Right lobe of liver (tissue), 4 donors: ENCODE results near the gene ATXN1.

Source experiments
- POLR2A ChIP-seq: fragments of 450-650 bp; IDR thresholded peaks from one replicate; pipeline ENCODE4 v1.6.1; 2017; ENCODE audit warnings: antibody characterized with exemption, mild to moderate bottlenecking
- TF ChIP-seq, protein P1 (sequence below), 4 donors: fragments of 200-600 bp in 3 of 4; fragments of 450-650 bp in 1 of 4; IDR thresholded peaks; one replicate each; pipeline versions ENCODE4 v1.5.1 to v1.8.0; 2016 to 2022; ENCODE audit warnings: antibody characterized with exemption in 4 of 4, mild to moderate bottlenecking in 2 of 4
- donor health status: DM: no; HTN: no; CAD: no.
- donor health status: DM: no; HTN: no; CAD: no.
- donor health status: DM: no; HTN: yes; CAD: no.

DNA sequence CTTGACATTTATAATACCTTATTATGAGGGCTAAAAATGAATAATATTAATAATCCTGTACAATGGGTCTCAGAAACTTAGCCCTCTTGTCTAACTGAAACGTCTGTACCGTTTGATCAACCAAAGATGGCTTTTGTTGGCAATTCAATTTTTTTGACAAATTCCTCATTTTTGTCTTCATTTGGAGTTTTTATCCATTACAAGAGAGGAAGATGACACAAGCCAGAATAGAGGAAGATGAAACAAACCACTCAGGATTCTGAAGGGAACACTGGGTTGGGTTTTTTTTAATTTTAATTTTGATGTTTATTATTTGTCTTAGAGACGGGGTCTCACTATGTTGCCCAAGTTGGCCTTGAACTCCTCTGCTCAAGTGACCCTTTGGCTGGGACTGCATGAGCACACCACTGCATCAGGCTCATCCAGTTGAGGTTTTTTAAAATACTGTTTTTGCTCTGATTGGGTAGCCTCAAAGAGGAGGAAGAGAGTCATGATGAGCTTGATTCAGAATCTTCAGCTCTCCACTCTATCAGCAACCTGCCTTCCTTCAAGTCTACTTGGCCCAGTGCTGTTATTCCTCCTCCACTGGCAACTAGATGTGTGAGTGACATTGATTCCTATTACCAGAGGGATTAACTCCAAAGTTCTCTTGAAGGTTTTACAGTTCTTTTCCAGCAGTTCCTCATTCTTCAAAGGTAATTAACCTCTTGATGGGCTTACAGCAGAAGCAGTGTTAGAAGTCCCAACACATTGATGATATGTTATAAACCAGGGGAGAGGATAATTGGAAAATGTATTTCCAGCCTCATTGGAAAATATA is 71.3 kb downstream of the ATXN1 start:
- TF ChIP-seq, protein P1, sequence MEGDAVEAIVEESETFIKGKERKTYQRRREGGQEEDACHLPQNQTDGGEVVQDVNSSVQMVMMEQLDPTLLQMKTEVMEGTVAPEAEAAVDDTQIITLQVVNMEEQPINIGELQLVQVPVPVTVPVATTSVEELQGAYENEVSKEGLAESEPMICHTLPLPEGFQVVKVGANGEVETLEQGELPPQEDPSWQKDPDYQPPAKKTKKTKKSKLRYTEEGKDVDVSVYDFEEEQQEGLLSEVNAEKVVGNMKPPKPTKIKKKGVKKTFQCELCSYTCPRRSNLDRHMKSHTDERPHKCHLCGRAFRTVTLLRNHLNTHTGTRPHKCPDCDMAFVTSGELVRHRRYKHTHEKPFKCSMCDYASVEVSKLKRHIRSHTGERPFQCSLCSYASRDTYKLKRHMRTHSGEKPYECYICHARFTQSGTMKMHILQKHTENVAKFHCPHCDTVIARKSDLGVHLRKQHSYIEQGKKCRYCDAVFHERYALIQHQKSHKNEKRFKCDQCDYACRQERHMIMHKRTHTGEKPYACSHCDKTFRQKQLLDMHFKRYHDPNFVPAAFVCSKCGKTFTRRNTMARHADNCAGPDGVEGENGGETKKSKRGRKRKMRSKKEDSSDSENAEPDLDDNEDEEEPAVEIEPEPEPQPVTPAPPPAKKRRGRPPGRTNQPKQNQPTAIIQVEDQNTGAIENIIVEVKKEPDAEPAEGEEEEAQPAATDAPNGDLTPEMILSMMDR (IDR thresholded peaks at IDR 0.05): no peak
- TF ChIP-seq POLR2A: no peak
